Loucy (cell line): ENCODE results near the gene CENPI.

Experiments
- H2AFZ ChIP-seq: fragments of 200-600 bp; sonication (generic); 2 replicates; pipeline ENCODE4 v1.6.0; 2016; ENCODE audit warnings: antibody characterized with exemption, mild to moderate bottlenecking, low read length, moderate library complexity
- H3F3A ChIP-seq: fragments of 200-600 bp; 2 replicates; pipeline ENCODE4 v1.6.0; 2016; ENCODE audit warnings: antibody characterized with exemption, low read depth, mild to moderate bottlenecking
- H3K27me3 ChIP-seq: fragments of 200-600 bp; sonication (generic); 2 replicates; pipeline ENCODE4 v1.6.1; 2014; ENCODE audit warnings: low read length, mild to moderate bottlenecking; ENCODE audit not compliant: insufficient read depth, poor library complexity, severe bottlenecking
- H3K36me3 ChIP-seq: fragments of 200-600 bp; sonication (generic); 2 replicates; pipeline ENCODE4 v1.6.1; 2016; ENCODE audit warnings: low read length; ENCODE audit not compliant: insufficient read depth
- H3K4me1 ChIP-seq: fragments of 200-600 bp; sonication (generic); 2 replicates; pipeline ENCODE4 v1.5.1; 2014; ENCODE audit warnings: low read length, mild to moderate bottlenecking; ENCODE audit not compliant: insufficient read depth, poor library complexity, severe bottlenecking
- H3K4me2 ChIP-seq: fragments of 200-600 bp; sonication (generic); 2 replicates; pipeline ENCODE4 v1.6.0; 2014; ENCODE audit warnings: antibody characterized with exemption, low read length, low read depth, mild to moderate bottlenecking; ENCODE audit not compliant: poor library complexity, severe bottlenecking
- H3K4me3 ChIP-seq: fragments of 200-600 bp; sonication (generic); 2 replicates; pipeline ENCODE4 v1.5.1; 2014; ENCODE audit warnings: low read length, mild to moderate bottlenecking, mixed read lengths; ENCODE audit not compliant: poor library complexity, severe bottlenecking
- H3K79me2 ChIP-seq: fragments of 200-600 bp; sonication (generic); 2 replicates; pipeline ENCODE4 v1.6.1; 2014; ENCODE audit warnings: low read length; ENCODE audit not compliant: insufficient read depth
- H3K9ac ChIP-seq: fragments of 200-600 bp; sonication (generic); 2 replicates; pipeline ENCODE4 v1.6.0; 2014; ENCODE audit warnings: mild to moderate bottlenecking, low read depth, low read length, moderate library complexity; ENCODE audit not compliant: poor library complexity, severe bottlenecking
- H3K9me2 ChIP-seq: fragments of 200-600 bp; sonication (generic); replicated peaks from 2 replicates; pipeline ENCODE4 v1.6.1; 2016; ENCODE audit warnings: low read depth, low read length, mixed read lengths
- H3K9me3 ChIP-seq: fragments of 200-600 bp; sonication (generic); 2 replicates; pipeline ENCODE4 v1.6.1; 2014; ENCODE audit warnings: mild to moderate bottlenecking, antibody characterized with exemption, low read length, low read depth; ENCODE audit not compliant: insufficient read depth
- H4K20me1 ChIP-seq: fragments of 200-600 bp; sonication (generic); 2 replicates; pipeline ENCODE4 v1.6.0; 2014; ENCODE audit warnings: antibody characterized with exemption, low read length, mild to moderate bottlenecking; ENCODE audit not compliant: insufficient read depth, poor library complexity, severe bottlenecking
- EZH2phosphoT487 ChIP-seq: fragments of 200-600 bp; IDR thresholded peaks from 2 replicates; pipeline ENCODE4 v1.6.1; 2018; ENCODE audit warnings: antibody characterized with exemption, mild to moderate bottlenecking, moderate library complexity, borderline replicate concordance
- TF ChIP-seq, protein P1 (sequence below): fragments of 200-600 bp; sonication (generic); conservative IDR thresholded peaks from 2 replicates; pipeline ENCODE4 v1.5.1; 2014; ENCODE audit warnings: mild to moderate bottlenecking, antibody characterized with exemption, low read length

The CENPI gene

DNA sequence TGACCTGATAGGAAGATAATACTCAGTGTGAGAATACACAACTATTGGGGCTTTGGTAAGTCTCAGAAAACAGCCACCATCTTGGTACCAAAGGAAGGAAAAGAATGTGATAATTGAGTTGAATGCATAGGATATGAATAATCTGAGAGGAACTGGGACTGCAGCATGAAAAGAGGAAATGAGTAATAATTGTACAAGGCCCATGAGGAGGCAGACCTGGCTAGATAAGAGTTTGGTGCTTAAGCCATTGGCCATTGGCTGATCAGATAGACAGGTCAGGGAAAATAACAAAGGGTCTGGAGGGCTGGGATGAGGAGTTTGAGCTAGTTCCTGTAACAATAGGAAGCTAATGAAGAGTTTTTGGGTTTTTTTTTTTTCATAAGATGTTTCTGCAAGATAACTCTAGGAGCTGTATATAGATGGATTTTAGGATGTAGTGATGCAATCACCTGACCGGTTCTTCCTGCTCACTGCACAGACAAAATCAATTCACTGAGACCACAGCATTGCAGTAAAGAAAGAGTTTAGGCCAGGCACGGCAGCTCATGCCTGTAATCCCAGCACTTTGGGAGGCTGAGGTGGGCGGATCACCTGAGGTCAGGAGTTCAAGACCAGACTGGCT is 40.8 kb upstream of the CENPI start:
- no peaks in the 10 kb centered on the region; the same call in 1 of the 2 replicates for H3F3A ChIP-seq
- no peak for TF ChIP-seq EZH2phosphoT487
- TF ChIP-seq, protein P1, sequence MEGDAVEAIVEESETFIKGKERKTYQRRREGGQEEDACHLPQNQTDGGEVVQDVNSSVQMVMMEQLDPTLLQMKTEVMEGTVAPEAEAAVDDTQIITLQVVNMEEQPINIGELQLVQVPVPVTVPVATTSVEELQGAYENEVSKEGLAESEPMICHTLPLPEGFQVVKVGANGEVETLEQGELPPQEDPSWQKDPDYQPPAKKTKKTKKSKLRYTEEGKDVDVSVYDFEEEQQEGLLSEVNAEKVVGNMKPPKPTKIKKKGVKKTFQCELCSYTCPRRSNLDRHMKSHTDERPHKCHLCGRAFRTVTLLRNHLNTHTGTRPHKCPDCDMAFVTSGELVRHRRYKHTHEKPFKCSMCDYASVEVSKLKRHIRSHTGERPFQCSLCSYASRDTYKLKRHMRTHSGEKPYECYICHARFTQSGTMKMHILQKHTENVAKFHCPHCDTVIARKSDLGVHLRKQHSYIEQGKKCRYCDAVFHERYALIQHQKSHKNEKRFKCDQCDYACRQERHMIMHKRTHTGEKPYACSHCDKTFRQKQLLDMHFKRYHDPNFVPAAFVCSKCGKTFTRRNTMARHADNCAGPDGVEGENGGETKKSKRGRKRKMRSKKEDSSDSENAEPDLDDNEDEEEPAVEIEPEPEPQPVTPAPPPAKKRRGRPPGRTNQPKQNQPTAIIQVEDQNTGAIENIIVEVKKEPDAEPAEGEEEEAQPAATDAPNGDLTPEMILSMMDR: no peak
- no peaks in the 10 kb centered on the region for H3K79me2 ChIP-seq
- no peaks in the 10 kb centered on the region for H3K9me2 ChIP-seq
- H3K4me1 ChIP-seq: peaks cover 2% of the 10 kb centered on the region
- H3K27me3 ChIP-seq: no peaks in the 10 kb centered on the region
- no peak overlapping the region for H3K4me2 ChIP-seq
- no peak overlapping the region for H3K4me3 ChIP-seq
- H2AFZ ChIP-seq: peak overlapping the region; percentile 19; the same call in 1 of the 2 replicates
- no peaks in the 10 kb centered on the region for H4K20me1 ChIP-seq
- H3K36me3 ChIP-seq: no peaks in the 10 kb centered on the region
- no peaks in the 10 kb centered on the region for H3K9me3 ChIP-seq
- H3K9ac ChIP-seq: no peak overlapping the region

DNA sequence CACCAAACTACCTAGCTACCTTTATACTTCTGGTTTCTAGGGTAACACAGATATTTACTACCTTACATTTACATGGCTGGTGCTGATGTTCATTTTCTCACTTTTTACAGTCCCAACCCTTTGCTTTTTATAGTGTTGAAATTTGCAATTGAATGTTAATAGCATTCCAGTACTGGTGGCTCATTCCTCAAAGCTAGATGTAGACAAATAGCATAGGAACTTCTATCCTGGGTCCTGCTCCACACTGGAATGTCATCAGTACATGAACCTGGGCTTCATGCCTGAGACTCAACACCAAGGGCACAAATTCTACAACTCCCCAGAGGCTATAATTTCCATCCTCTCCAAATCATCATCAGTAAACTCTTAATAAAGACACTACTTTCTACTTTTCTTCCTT is 35.8 kb upstream of the CENPI start:
- H3K9me3 ChIP-seq: no peaks in the 10 kb centered on the region
- H3K36me3 ChIP-seq: no peaks in the 10 kb centered on the region
- H3K79me2 ChIP-seq: no peaks in the 10 kb centered on the region
- no peaks in the 10 kb centered on the region for H3F3A ChIP-seq
- no peak overlapping the region for H3K9ac ChIP-seq
- TF ChIP-seq, protein P1: no peak
- TF ChIP-seq EZH2phosphoT487: no peak
- H3K9me2 ChIP-seq: no peaks in the 10 kb centered on the region
- H3K4me1 ChIP-seq: no peaks in the 10 kb centered on the region
- no peak overlapping the region for H2AFZ ChIP-seq
- no peaks in the 10 kb centered on the region for H3K27me3 ChIP-seq
- H3K4me3 ChIP-seq: no peak overlapping the region
- no peaks in the 10 kb centered on the region for H4K20me1 ChIP-seq
- no peak overlapping the region for H3K4me2 ChIP-seq

DNA sequence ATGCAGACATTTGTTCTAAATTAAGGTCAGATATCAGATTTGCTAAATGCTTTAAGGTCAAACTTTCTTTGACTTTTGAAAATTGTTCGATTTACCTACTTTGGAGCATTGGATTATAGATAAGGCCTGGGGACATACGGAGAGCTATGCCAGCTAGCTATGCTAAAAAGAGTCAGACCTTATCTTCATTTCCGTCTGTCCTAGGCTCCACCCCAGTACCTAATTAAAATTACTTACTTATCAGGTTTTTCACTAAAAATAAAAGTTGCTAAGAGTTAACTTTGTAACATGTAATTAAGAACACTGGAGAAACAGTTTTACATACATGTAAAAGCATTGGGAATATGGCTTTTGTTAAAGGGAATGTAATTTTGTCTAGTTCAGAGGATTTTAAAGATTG is 26.4 kb upstream of the CENPI start:
- no peaks in the 10 kb centered on the region for H3K4me1 ChIP-seq
- no peaks in the 10 kb centered on the region for H3K79me2 ChIP-seq
- no peak overlapping the region for H3K9ac ChIP-seq
- TF ChIP-seq EZH2phosphoT487: no peak
- TF ChIP-seq, protein P1: no peak
- no peak overlapping the region for H2AFZ ChIP-seq
- H3K9me3 ChIP-seq: no peaks in the 10 kb centered on the region
- H3K36me3 ChIP-seq: no peaks in the 10 kb centered on the region
- no peaks in the 10 kb centered on the region for H3K27me3 ChIP-seq
- H3K4me2 ChIP-seq: no peak overlapping the region
- no peaks in the 10 kb centered on the region for H3K9me2 ChIP-seq
- no peaks in the 10 kb centered on the region for H3F3A ChIP-seq
- no peaks in the 10 kb centered on the region for H4K20me1 ChIP-seq
- H3K4me3 ChIP-seq: no peak overlapping the region
